A549 treated with CORT108297 at 1 μM for 4 hours (cell line): ENCODE data around the gene AMER1. TPM values are rescaled to one million over a fixed set of nuclear protein-coding genes. Genes with fewer than 3 reads are reported as not detected.

ENCODE experiments used
- total RNA-seq: library from RNA; stranded (reverse); fragments of 200-300 nt; extraction: Qiagen RNA extraction; gene quantifications from 5 replicates; pipeline ENCODE4 v1.2.3, GENCODE V29; 2022

AMER1 gene
- total RNA-seq: 2.1 to 3.0 TPM (median 2.7 TPM) in 5 replicates

DNA sequence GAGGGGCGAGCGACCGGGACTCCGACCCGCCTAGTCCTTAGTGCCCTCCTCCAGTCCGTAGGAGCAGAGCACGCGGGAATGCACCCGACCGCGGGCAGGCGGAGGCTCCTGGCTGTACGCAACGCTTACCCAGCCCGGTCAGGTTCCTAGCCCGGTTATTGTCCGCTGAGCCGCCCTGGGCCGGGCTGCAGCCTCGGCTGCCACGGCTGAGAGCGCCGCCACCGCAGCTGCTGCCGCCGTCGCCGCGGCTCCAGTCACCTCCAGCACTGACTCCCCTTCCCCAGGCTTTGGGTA lies at the start of gene AMER1:
Gene AMER1, minus strand, starts transcription at position 268 of the 294 bp plus-strand sequence. CDS start 12,422 bp downstream, outside the sequence.

DNA sequence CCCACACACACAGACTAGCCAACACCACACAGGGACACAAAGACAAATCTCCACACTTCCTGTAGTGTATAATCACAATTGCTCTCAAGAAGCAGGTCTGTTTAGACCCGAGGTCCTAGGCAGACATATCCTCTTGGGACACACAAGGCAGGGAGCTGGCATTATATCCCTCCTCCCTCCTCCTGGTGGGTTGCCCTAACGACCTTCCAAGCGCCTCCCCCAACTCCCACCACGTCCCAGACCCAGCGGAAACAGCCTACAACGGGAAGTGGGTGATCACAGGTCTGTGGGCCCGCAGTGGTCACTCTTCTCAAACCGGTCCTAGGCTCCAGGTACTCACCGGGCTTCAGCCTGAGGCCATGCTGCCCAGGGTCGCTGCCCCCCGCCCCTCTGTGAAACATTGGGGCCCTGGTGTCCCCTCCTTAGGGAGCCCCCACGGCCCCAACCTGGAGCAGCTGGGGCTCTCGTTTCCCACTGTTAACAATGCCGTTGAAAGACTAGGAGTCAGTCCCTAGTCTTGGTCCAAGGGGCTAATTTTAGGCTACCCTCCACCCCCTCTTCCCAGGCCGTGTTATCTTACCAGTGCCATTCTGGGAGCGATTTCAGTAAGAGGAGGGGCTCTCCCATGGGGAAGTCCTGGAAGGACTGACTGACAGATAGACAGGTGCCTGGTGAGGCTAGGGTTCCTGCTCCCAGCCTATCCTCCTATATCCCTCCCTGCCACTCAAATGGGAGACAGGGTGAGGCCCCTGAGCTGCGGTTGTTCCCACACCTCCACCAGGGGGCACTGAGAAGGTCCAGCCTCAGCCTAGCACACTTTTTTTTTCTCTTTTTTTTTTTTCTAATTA lies 24.8 kb upstream of the AMER1 start, which contains the start of gene ASB12:
Gene ASB12, minus strand, starts transcription at position 485 of the 848 bp plus-strand sequence. CDS start 4,957 bp downstream, outside the sequence.

Other genes with a start within 250 kb of the AMER1 start
- not detected in 5 replicates for gene ASB12, start 24.9 kb upstream of the AMER1 start, total RNA-seq
- gene MTMR8, start 189.7 kb upstream of the AMER1 start, total RNA-seq: 0.30 to 0.89 TPM (median 0.49 TPM) in 5 replicates